Parathyroid adenoma (tissue), 2 donors: ENCODE measurements around the gene LSM10.

Source experiments
- H2AFZ ChIP-seq: fragments of 300-600 bp; sonication (generic); one replicate; pipeline ENCODE4 v1.7.0; 2017; ENCODE audit warnings: antibody characterized with exemption, mild to moderate bottlenecking
- H3K27ac ChIP-seq: fragments of 300-600 bp; sonication (generic); one replicate; pipeline ENCODE4 v1.7.0; 2017
- H3K27me3 ChIP-seq: fragments of 300-600 bp; sonication (generic); one replicate; pipeline ENCODE4 v1.7.0; 2017; ENCODE audit warnings: low read length; ENCODE audit not compliant: control insufficient read depth, insufficient read depth
- H3K36me3 ChIP-seq: fragments of 300-600 bp; sonication (generic); one replicate; pipeline ENCODE4 v1.7.0; 2017; ENCODE audit warnings: low read length; ENCODE audit not compliant: control insufficient read depth, insufficient read depth
- H3K4me1 ChIP-seq: fragments of 300-600 bp; sonication (generic); one replicate; pipeline ENCODE4 v1.7.0; 2017; ENCODE audit warnings: control low read depth
- H3K4me2 ChIP-seq: fragments of 300-600 bp; sonication (generic); one replicate; pipeline ENCODE4 v1.7.0; 2017; ENCODE audit warnings: low read length
- H3K4me3 ChIP-seq: fragments of 300-600 bp; sonication (generic); one replicate; pipeline ENCODE4 v1.7.0; 2017; ENCODE audit warnings: low read depth, low read length
- H3K79me2 ChIP-seq: fragments of 300-600 bp; sonication (generic); one replicate; pipeline ENCODE4 v1.7.0; 2017; ENCODE audit warnings: control low read depth
- H3K9ac ChIP-seq: fragments of 300-600 bp; sonication (generic); one replicate; pipeline ENCODE4 v1.7.0; 2017; ENCODE audit warnings: mild to moderate bottlenecking
- H3K9me3 ChIP-seq: fragments of 300-600 bp; sonication (generic); one replicate; pipeline ENCODE4 v1.7.0; 2017; ENCODE audit warnings: low read length; ENCODE audit not compliant: control insufficient read depth
- CTCF ChIP-seq: fragments of 300-600 bp; sonication (generic); IDR thresholded peaks from one replicate; pipeline ENCODE4 v1.7.0; 2017; ENCODE audit warnings: antibody characterized with exemption, mild to moderate bottlenecking
- donor health status: primary hyperparathyroidism.

Gene LSM10

GRCh38 chr1:36349241-36349671 is 48.5 kb downstream of the LSM10 start:
- Histone ChIP-seq H3K9me3 (no peaks in the 10 kb centered on the region), H3K4me2 (no peak overlapping the region), H3K4me3 (no peak overlapping the region), H3K79me2 (no peaks in the 10 kb centered on the region), H3K9ac (no peak overlapping the region), H3K27ac (no peak overlapping the region), H3K4me1 (no peaks in the 10 kb centered on the region), H3K36me3 (no peaks in the 10 kb centered on the region), H3K27me3 (no peaks in the 10 kb centered on the region), H2AFZ (no peak overlapping the region)
- TF ChIP-seq CTCF = no peak

- H3K27me3 ChIP-seq = no peaks in the 10 kb centered on the region
- H3K4me2 ChIP-seq = no peak overlapping the region
- no peak for TF ChIP-seq CTCF
- H2AFZ ChIP-seq = no peak overlapping the region
- no peaks in the 10 kb centered on the region for H3K4me1 ChIP-seq
- no peak overlapping the region for H3K27ac ChIP-seq
- no peak overlapping the region for H3K9ac ChIP-seq
- no peak overlapping the region for H3K4me3 ChIP-seq
- no peaks in the 10 kb centered on the region for H3K9me3 ChIP-seq
- H3K79me2 ChIP-seq = no peaks in the 10 kb centered on the region
- H3K36me3 ChIP-seq = no peaks in the 10 kb centered on the region
Observed at GRCh38 chr1:36346741-36347370, 50.9 kb downstream of the LSM10 start.

GRCh38 chr1:36345353-36345752 is 52.4 kb downstream of the LSM10 start:
- H3K9ac ChIP-seq = no peak overlapping the region
- no peaks in the 10 kb centered on the region for H3K79me2 ChIP-seq
- H3K36me3 ChIP-seq = no peaks in the 10 kb centered on the region
- H3K27ac ChIP-seq = no peak overlapping the region
- no peak overlapping the region for H3K4me2 ChIP-seq
- H3K4me1 ChIP-seq = no peaks in the 10 kb centered on the region
- TF ChIP-seq CTCF = no peak
- no peaks in the 10 kb centered on the region for H3K27me3 ChIP-seq
- H3K4me3 ChIP-seq = no peak overlapping the region
- no peaks in the 10 kb centered on the region for H3K9me3 ChIP-seq
- H2AFZ ChIP-seq = no peak overlapping the region

GRCh38 chr1:36344395-36344680 is 53.4 kb downstream of the LSM10 start:
- Histone ChIP-seq H3K79me2 (no peaks in the 10 kb centered on the region), H3K4me2 (no peak overlapping the region)

More at GRCh38 chr1:36344395-36344680, 53.4 kb downstream of the LSM10 start:
- TF ChIP-seq CTCF = no peak
- Histone ChIP-seq H3K9me3 (no peaks in the 10 kb centered on the region), H2AFZ (no peak overlapping the region), H3K4me1 (no peaks in the 10 kb centered on the region), H3K27me3 (no peaks in the 10 kb centered on the region), H3K36me3 (no peaks in the 10 kb centered on the region), H3K27ac (no peak overlapping the region), H3K4me3 (no peak overlapping the region), H3K9ac (no peak overlapping the region)
